Measurements from ENCODE around the gene SYNE1. TPM values are rescaled to one million over a fixed set of nuclear protein-coding genes. Genes with fewer than 3 reads are reported as not detected.

The SYNE1 gene
- total RNA-seq (2021; fragmentation: NEBNext Ultra II Directional; extraction: Animal tissue kit (Norgen Biotek cat#: 25700)) (5.1 and 5.5 TPM in 2 replicates), polyA plus RNA-seq (2011; rRNA removed) (2.6 and 2.8 TPM in 2 replicates), polyA minus RNA-seq (2011; rRNA and poly(A)+ RNA removed) (11.4 and 20.6 TPM in 2 replicates)
- 2.7 TPM for polyA plus RNA-seq (2011; cell fraction: cytosol; rRNA removed)
- polyA plus RNA-seq (2011; cell fraction: nucleus; rRNA removed): 9.5 TPM
- 2.9 to 3.6 TPM (median 3.3 TPM) in 4 replicates for polyA plus RNA-seq (2012, experiment 1 of 2)
- polyA plus RNA-seq (2012, experiment 2 of 2): 0.41 TPM
- polyA plus RNA-seq (2013, experiment 1 of 2): 1.8 TPM
- 1.3 TPM for polyA plus RNA-seq (2013, experiment 2 of 2)
- polyA minus RNA-seq (2011; cell fraction: cytosol; rRNA and poly(A)+ RNA removed): 3.2 TPM
- polyA minus RNA-seq (2011; cell fraction: nucleus; rRNA and poly(A)+ RNA removed): 27.3 TPM
- long read RNA-seq, experiment 1, partial matches to known transcripts: 1 of 1 reads
- long read RNA-seq, experiment 1, other reads (novel, unspliced or antisense): 0 of 1 reads
- long read RNA-seq, experiment 2, partial matches to known transcripts: 1 of 1 reads
- long read RNA-seq, experiment 2, other reads (novel, unspliced or antisense): 0 of 1 reads

GRCh38 chr6:152637296-152638047 lies at the start of gene SYNE1:
Gene SYNE1, minus strand, starts transcription at chr6:152637362. Its CDS starts 9,031 bp downstream, at chr6:152628331.
- peak within 1 kb of the TSS in 3 of 4 experiments; percentile 14 to 67 (median 39); a peak in 3 of 7 replicates for H3K9ac ChIP-seq (replicated peaks in 1 of 4; ENCODE audit: extremely low read depth in 1 of 4, low read depth in 3 of 4, low read length in 3 of 4)
- H3K4me1 ChIP-seq (replicated peaks in 1 of 4; ENCODE audit: control insufficient read depth in 3 of 4, insufficient read depth in 4 of 4, low read length in 3 of 4): peaks cover 0 to 2% (median 0%) of the 10 kb centered on the region in 4 experiments; a peak in 2 of 7 replicates
- H3K4ac ChIP-seq (replicated peaks; ENCODE audit: insufficient read length, low read depth, low read length): no peak within 1 kb of the TSS
- no peak within 1 kb of the TSS; the same call in 1 of the 2 replicates for H4K8ac ChIP-seq (ENCODE audit: extremely low read depth, insufficient read depth, low read length)
- no peak within 1 kb of the TSS for H3K23ac ChIP-seq (ENCODE audit: insufficient read length)
- 27% methylated on average over 15 of the region's 16 CpGs; no CpG with 5 or more reads in 1 of the 2 experiments for WGBS, 2 experiments (ENCODE audit: extremely low coverage in 1 of 2, insufficient coverage in 1 of 2, insufficient read length in 1 of 2, insufficient replicate concordance in 2 of 2, low coverage in 1 of 2, low lambda C conversion rate in 2 of 2, missing lambda C conversion rate in 1 of 2)
- H3K27me3 ChIP-seq (replicated peaks in 1 of 4; ENCODE audit: control insufficient read depth in 3 of 4, extremely low read depth in 1 of 4, insufficient read depth in 3 of 4, low read length in 3 of 4): peaks cover 5 to 38% (median 32%) of the 10 kb centered on the region in 4 experiments
- H3K56ac ChIP-seq (replicated peaks; ENCODE audit: insufficient read length, low read depth, low read length): no peak within 1 kb of the TSS
- H2AK5ac ChIP-seq (ENCODE audit: low read depth, low read length): no peak within 1 kb of the TSS; the same call in 1 of the 2 replicates
- H2BK15ac ChIP-seq (ENCODE audit: low read length): no peak within 1 kb of the TSS
- H3K36me3 ChIP-seq (ENCODE audit: control insufficient read depth in 2 of 4, insufficient read depth in 4 of 4, low read length in 3 of 4): no peaks in the 10 kb centered on the region
- H2BK12ac ChIP-seq (ENCODE audit: low read depth, low read length): no peak within 1 kb of the TSS; the same call in 1 of the 2 replicates
- POLR2A ChIA-PET (ENCODE audit: partially characterized antibody): no interaction called here
- H4K20me1 ChIP-seq (replicated peaks in 1 of 2; ENCODE audit: control insufficient read depth in 1 of 2, insufficient read depth in 2 of 2, low read length in 2 of 2): peaks cover 0 to 3% of the 10 kb centered on the region in 2 experiments
- no peaks in the 10 kb centered on the region for H3K79me1 ChIP-seq (ENCODE audit: low read depth, low read length)
- H2BK20ac ChIP-seq (ENCODE audit: low read length): no peak within 1 kb of the TSS
- no peak for FAIRE-seq
- H3K23me2 ChIP-seq (ENCODE audit: low read depth, low read length): peaks cover 14% of the 10 kb centered on the region
- H4K5ac ChIP-seq (ENCODE audit: insufficient read length, low read depth, low read length): no peak within 1 kb of the TSS
- H2AFZ ChIP-seq (ENCODE audit: low read length): peak within 1 kb of the TSS; percentile 97
- no peak within 1 kb of the TSS for H2BK5ac ChIP-seq (ENCODE audit: low read depth, low read length)
- H4K91ac ChIP-seq (replicated peaks; ENCODE audit: insufficient read length, low read length): no peak within 1 kb of the TSS
- H3K14ac ChIP-seq (ENCODE audit: insufficient read length): no peak within 1 kb of the TSS
- no peaks in the 10 kb centered on the region for H3K79me2 ChIP-seq (ENCODE audit: control insufficient read depth in 1 of 2, insufficient read depth in 2 of 2, low read length in 2 of 2)
- no peak within 1 kb of the TSS for H2BK120ac ChIP-seq (replicated peaks; ENCODE audit: low read depth, low read length)
- no peak within 1 kb of the TSS for H3K18ac ChIP-seq (ENCODE audit: extremely low read depth, low read length)
- no peak within 1 kb of the TSS for H3K27ac ChIP-seq (ENCODE audit: low read depth, low read length)
- DNase-seq (ENCODE audit: low read depth in 1 of 2, low spot score in 2 of 2): no peak
- H3K9me3 ChIP-seq (ENCODE audit: insufficient read depth in 2 of 2, low read depth in 1 of 2, low read length in 1 of 2): no peaks in the 10 kb centered on the region
- CTCF ChIA-PET (ENCODE audit: partially characterized antibody): interaction anchor here (0.9 kb wide), 1 partner anchor 84 kb away, joined by 5 read pairs; no protein-coding TSS in a partner anchor
- H3K4me2 ChIP-seq (ENCODE audit: insufficient read depth in 1 of 2, low read depth in 2 of 2, low read length in 2 of 2): peak within 1 kb of the TSS; percentile 99
- H3K4me3 ChIP-seq (ENCODE audit: extremely low read depth in 1 of 4, insufficient read depth in 2 of 4, low read depth in 3 of 4, low read length in 4 of 4): peak within 1 kb of the TSS; percentile 59 to 81 (median 72)
- TF ChIP-seq RNF2 (IDR thresholded peaks at IDR 0.05; ENCODE audit: borderline replicate concordance, low read depth, low read length, missing control alignments, poor library complexity, severe bottlenecking) (peak; percentile 42), RFX5 (IDR thresholded peaks at IDR 0.05; ENCODE audit: borderline replicate concordance, low read depth, low read length) (no peak), EZH2 (IDR thresholded peaks at IDR 0.05; ENCODE audit: low read depth, low read length, severe bottlenecking) (peak; percentile 15), SIX5 (IDR thresholded peaks at IDR 0.05; ENCODE audit: low read depth, low read length) (no peak)

Data from H1 (cell line).